Peyer's patch (tissue), 4 donors: ENCODE results near the gene FOXI1. TPM values are rescaled to one million over a fixed set of nuclear protein-coding genes. Genes with fewer than 3 reads are reported as not detected.
"Not testable (repeated sequence)": the region's sequence is repeated elsewhere in the genome, so short reads cannot be mapped to it uniquely, and the experiment has no call there.

ENCODE experiments used
- DNase-seq, 3 donors: peaks; one replicate each; pipeline ENCODE4 v3.0.0-alpha.2; 2017 to 2019
- H3K27ac ChIP-seq, 4 donors: fragments of 200-600 bp; sonication (generic); one replicate each; pipeline ENCODE4 v1.5.1; 2016 to 2019
- H3K27me3 ChIP-seq, 2 donors: fragments of 200-600 bp; sonication (generic); one replicate each; pipeline ENCODE4 v1.5.1; 2019
- H3K36me3 ChIP-seq, 3 donors: fragments of 200-600 bp; sonication (generic); one replicate each; pipeline ENCODE4 v1.5.1; 2016 to 2019
- H3K4me1 ChIP-seq, 4 donors: fragments of 200-600 bp; sonication (generic); one replicate each; pipeline ENCODE4 v1.5.1; 2016 to 2019
- H3K4me3 ChIP-seq, 4 donors: fragments of 200-600 bp; sonication (generic); 1 replicate in 3 of 4; 2 replicates in 1 of 4; pipeline ENCODE4 v1.5.1; 2016 to 2019; ENCODE audit warnings: mild to moderate bottlenecking in 1 of 4
- H3K9me3 ChIP-seq, 4 donors: fragments of 200-600 bp; sonication (generic); one replicate each; pipeline ENCODE4 v1.5.1; 2016 to 2019; ENCODE audit warnings: mild to moderate bottlenecking in 1 of 4
- CTCF ChIP-seq, 6 experiments: fragments of 450-650 bp in 4 of 6; fragments of 200-600 bp in 2 of 6; sonication (generic) in 1 of 6; IDR thresholded peaks; one replicate each; pipeline ENCODE4 v1.5.1; 2017 to 2019; ENCODE audit warnings: antibody characterized with exemption in 6 of 6, mild to moderate bottlenecking in 3 of 6, moderate library complexity in 1 of 6
- POLR2A ChIP-seq, 2 donors: fragments of 450-650 bp; IDR thresholded peaks; one replicate each; pipeline ENCODE4 v1.5.1; 2017; ENCODE audit warnings: antibody characterized with exemption in 2 of 2, mild to moderate bottlenecking in 2 of 2, moderate library complexity in 2 of 2
- total RNA-seq, 4 donors: library from RNA; depleted of rRNA; stranded (reverse); fragments of >200 nt; gene quantifications; one replicate each; pipeline ENCODE4 v1.1.0, GENCODE V29; 2016

Gene FOXI1
- total RNA-seq, 4 donors from 2014 or later, result not detected

GRCh38 chr5:170138273-170138672, 32.6 kb downstream of the FOXI1 start:
- TF ChIP-seq POLR2A (IDR thresholded peaks at IDR 0.05) (no peak), CTCF (IDR thresholded peaks at IDR 0.05) (no peak)
- no peak for DNase-seq
- Histone ChIP-seq H3K4me1 (no peaks in the 10 kb centered on the region), H3K36me3 (no peaks in the 10 kb centered on the region), H3K9me3 (no peaks in the 10 kb centered on the region), H3K4me3 (no peak overlapping the region), H3K27me3 (no peaks in the 10 kb centered on the region), H3K27ac (no peak overlapping the region)

- no peaks in the 10 kb centered on the region for H3K36me3 ChIP-seq
- H3K4me3 ChIP-seq, result no peak overlapping the region
- H3K27ac ChIP-seq, result no peak overlapping the region
- H3K9me3 ChIP-seq, result no peaks in the 10 kb centered on the region
- no peak for DNase-seq
- TF ChIP-seq POLR2A (IDR thresholded peaks at IDR 0.05) (no peak), CTCF (IDR thresholded peaks at IDR 0.05) (no peak)
- no peaks in the 10 kb centered on the region for H3K27me3 ChIP-seq
- H3K4me1 ChIP-seq, result no peaks in the 10 kb centered on the region
Measured at GRCh38 chr5:170139786-170140335, 34.2 kb downstream of the FOXI1 start.

GRCh38 chr5:170141196-170141595, 35.5 kb downstream of the FOXI1 start:
- not testable (repeated sequence) for DNase-seq, H3K36me3 ChIP-seq, H3K4me1 ChIP-seq, H3K27ac ChIP-seq, H3K9me3 ChIP-seq, H3K27me3 ChIP-seq, H3K4me3 ChIP-seq

- Histone ChIP-seq H3K27ac (no peak overlapping the region), H3K36me3 (no peaks in the 10 kb centered on the region), H3K4me3 (no peak overlapping the region), H3K9me3 (no peaks in the 10 kb centered on the region), H3K4me1 (no peaks in the 10 kb centered on the region), H3K27me3 (no peaks in the 10 kb centered on the region)
- no peak for DNase-seq
- TF ChIP-seq CTCF (IDR thresholded peaks at IDR 0.05), result no peak
- TF ChIP-seq POLR2A (IDR thresholded peaks at IDR 0.05), result no peak
Measured at GRCh38 chr5:170141636-170142035, 35.9 kb downstream of the FOXI1 start.

- Histone ChIP-seq H3K36me3 (no peaks in the 10 kb centered on the region), H3K4me1 (no peaks in the 10 kb centered on the region), H3K4me3 (no peak overlapping the region), H3K27ac (no peak overlapping the region), H3K27me3 (no peaks in the 10 kb centered on the region), H3K9me3 (no peaks in the 10 kb centered on the region)
- TF ChIP-seq POLR2A (IDR thresholded peaks at IDR 0.05), result no peak
- no peak for TF ChIP-seq CTCF (IDR thresholded peaks at IDR 0.05)
- no peak for DNase-seq
Measured at GRCh38 chr5:170142196-170142595, 36.5 kb downstream of the FOXI1 start.

GRCh38 chr5:170143091-170143490, 37.4 kb downstream of the FOXI1 start:
- DNase-seq, result no peak
- TF ChIP-seq POLR2A (IDR thresholded peaks at IDR 0.05) (no peak), CTCF (IDR thresholded peaks at IDR 0.05) (no peak)
- H3K27me3 ChIP-seq, result no peaks in the 10 kb centered on the region
- H3K4me3 ChIP-seq, result no peak overlapping the region
- H3K36me3 ChIP-seq, result no peaks in the 10 kb centered on the region
- no peaks in the 10 kb centered on the region for H3K4me1 ChIP-seq
- no peaks in the 10 kb centered on the region for H3K9me3 ChIP-seq
- no peak overlapping the region for H3K27ac ChIP-seq
